ENCODE data around the gene PLEKHD1. TPM values are rescaled to one million over a fixed set of nuclear protein-coding genes. Genes with fewer than 3 reads are reported as not detected.

The PLEKHD1 gene
- total RNA-seq, 1 experiment from 2014 or later, result 0.65 TPM

GRCh38 chr14:69528930-69529329, 44.4 kb downstream of the PLEKHD1 start:
- intact Hi-C loops (cut with micrococcal nuclease; ENCODE audit: unreplicated experiment), result no loop called here
- no TSS peak for BruUV-seq (replicated peaks)
- H3K27me3 ChIP-seq (ENCODE audit: insufficient read depth, low read depth), result peaks cover 21% of the 10 kb centered on the region; the same call in 1 of the 2 replicates
- H3K9me2 ChIP-seq (ENCODE audit: insufficient read depth), result no peaks in the 10 kb centered on the region
- no peaks in the 10 kb centered on the region for H3K36me3 ChIP-seq (ENCODE audit: low read depth)
- no peak for TF ChIP-seq EZH2 (IDR thresholded peaks at IDR 0.05; ENCODE audit: low read depth)
- TF ChIP-seq CTCF (conservative IDR thresholded peaks at IDR 0.05), result no peak
- H3K27ac ChIP-seq, result no peak overlapping the region
- H3K9me3 ChIP-seq (ENCODE audit: insufficient read depth, low read depth), result no peaks in the 10 kb centered on the region
- no peak overlapping the region for H3K4me2 ChIP-seq
- ChIA-PET POLR2A (ENCODE audit: unreplicated experiment) (no interaction called here), CTCF (interaction anchor here (0.5 kb wide), 1 partner anchor 24 kb away, joined by 3 read pairs; no protein-coding TSS in a partner anchor)
- H4K20me1 ChIP-seq (ENCODE audit: insufficient read depth), result no peaks in the 10 kb centered on the region
- peaks cover 23% of the 10 kb centered on the region for H3F3A ChIP-seq (ENCODE audit: insufficient read depth, low read depth)
- no peaks in the 10 kb centered on the region for H3K79me2 ChIP-seq (ENCODE audit: low read depth)
- H2AFZ ChIP-seq, result no peak overlapping the region
- H3K4me3 ChIP-seq, result no peak overlapping the region
- peaks cover 33% of the 10 kb centered on the region for H3K4me1 ChIP-seq (replicated peaks; ENCODE audit: insufficient read depth)
- no peak for DNase-seq

GRCh38 chr14:69529563-69529962, 45.0 kb downstream of the PLEKHD1 start:
- ChIA-PET CTCF (interaction anchor here (0.5 kb wide), 1 partner anchor 25 kb away, joined by 3 read pairs; no protein-coding TSS in a partner anchor), POLR2A (ENCODE audit: unreplicated experiment) (no interaction called here)
- BruUV-seq (replicated peaks), result no TSS peak

GRCh38 chr14:69530095-69530494, 45.6 kb downstream of the PLEKHD1 start:
- DNase-seq, result no peak
- no peak overlapping the region for H3K4me2 ChIP-seq
- H3K27ac ChIP-seq, result no peak overlapping the region
- no peak overlapping the region for H2AFZ ChIP-seq
- no peaks in the 10 kb centered on the region for H3K79me2 ChIP-seq (ENCODE audit: low read depth)
- ChIA-PET POLR2A (ENCODE audit: unreplicated experiment) (no interaction called here), CTCF (no interaction called here)
- TF ChIP-seq EZH2 (IDR thresholded peaks at IDR 0.05; ENCODE audit: low read depth) (no peak), CTCF (conservative IDR thresholded peaks at IDR 0.05) (no peak)
- peaks cover 12% of the 10 kb centered on the region; the same call in 1 of the 2 replicates for H3K27me3 ChIP-seq (ENCODE audit: insufficient read depth, low read depth)
- intact Hi-C loops (cut with micrococcal nuclease; ENCODE audit: unreplicated experiment), result no loop called here
- no peaks in the 10 kb centered on the region for H3K36me3 ChIP-seq (ENCODE audit: low read depth)
- no TSS peak for BruUV-seq (replicated peaks)
- no peaks in the 10 kb centered on the region for H3K9me2 ChIP-seq (ENCODE audit: insufficient read depth)
- peaks cover 23% of the 10 kb centered on the region for H3F3A ChIP-seq (ENCODE audit: insufficient read depth, low read depth)
- no peaks in the 10 kb centered on the region for H4K20me1 ChIP-seq (ENCODE audit: insufficient read depth)
- peaks cover 33% of the 10 kb centered on the region for H3K4me1 ChIP-seq (replicated peaks; ENCODE audit: insufficient read depth)
- H3K4me3 ChIP-seq, result no peak overlapping the region
- no peaks in the 10 kb centered on the region for H3K9me3 ChIP-seq (ENCODE audit: insufficient read depth, low read depth)

More at GRCh38 chr14:69529563-69529962, 45.0 kb downstream of the PLEKHD1 start:
- Histone ChIP-seq H3K4me1 (replicated peaks; ENCODE audit: insufficient read depth) (peaks cover 33% of the 10 kb centered on the region), H3K4me3 (no peak overlapping the region), H3K79me2 (ENCODE audit: low read depth) (no peaks in the 10 kb centered on the region), H3F3A (ENCODE audit: insufficient read depth, low read depth) (peaks cover 23% of the 10 kb centered on the region), H4K20me1 (ENCODE audit: insufficient read depth) (no peaks in the 10 kb centered on the region), H3K27ac (no peak overlapping the region), H2AFZ (no peak overlapping the region), H3K4me2 (no peak overlapping the region), H3K36me3 (ENCODE audit: low read depth) (no peaks in the 10 kb centered on the region), H3K27me3 (ENCODE audit: insufficient read depth, low read depth) (peaks cover 17% of the 10 kb centered on the region; the same call in 1 of the 2 replicates), H3K9me3 (ENCODE audit: insufficient read depth, low read depth) (no peaks in the 10 kb centered on the region), H3K9me2 (ENCODE audit: insufficient read depth) (no peaks in the 10 kb centered on the region)
- TF ChIP-seq CTCF (conservative IDR thresholded peaks at IDR 0.05), result no peak
- TF ChIP-seq EZH2 (IDR thresholded peaks at IDR 0.05; ENCODE audit: low read depth), result no peak
- intact Hi-C loops (cut with micrococcal nuclease; ENCODE audit: unreplicated experiment), result no loop called here
- no peak for DNase-seq

Data from PC-9 (cell line).